Activated CD4-positive, alpha-beta T cell treated with anti-CD3 and anti-CD28 coated beads, Interleukin-2, Interleukin-4, amounts not matched to agents 100 ng/mL and 50 ng/mL, durations not matched to agents 16 hours and 8 hours (primary cell): ENCODE measurements around the gene DNAAF3.

Experiments
- DNase-seq: peaks from one replicate; pipeline ENCODE4 v3.0.0-alpha.2; 2020; ENCODE audit warnings: low spot score

DNAAF3 gene

DNA sequence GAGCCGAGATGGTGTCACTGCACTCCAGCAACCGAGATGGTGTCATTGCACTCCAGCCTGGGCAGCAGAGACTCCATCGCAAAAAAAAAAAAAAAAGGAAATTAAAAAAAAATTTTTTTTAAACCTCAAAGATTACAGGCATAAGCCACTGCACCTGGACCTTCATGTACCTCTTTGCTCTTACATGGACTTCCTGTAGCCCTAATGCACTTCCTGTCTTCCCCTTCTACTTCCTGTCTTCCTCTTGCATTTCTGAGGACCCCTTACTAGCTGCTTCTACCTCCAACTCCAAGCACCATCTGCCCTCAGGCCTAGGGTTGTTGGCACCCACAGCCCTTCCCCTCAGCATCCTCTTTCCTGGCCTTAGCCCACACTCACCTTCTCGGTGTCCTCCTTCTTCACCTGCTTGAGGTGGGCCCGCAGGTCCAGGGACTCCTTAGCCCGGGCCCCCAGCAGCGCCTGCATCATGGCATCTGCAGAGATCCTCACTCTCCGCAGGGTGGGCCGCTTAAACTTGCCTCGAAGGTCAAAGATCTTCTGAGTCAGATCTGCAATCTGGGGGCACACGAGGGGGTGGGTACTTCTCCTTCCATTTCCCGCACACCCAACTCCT, 12.7 kb downstream of the DNAAF3 start:
- no peak for DNase-seq

DNA sequence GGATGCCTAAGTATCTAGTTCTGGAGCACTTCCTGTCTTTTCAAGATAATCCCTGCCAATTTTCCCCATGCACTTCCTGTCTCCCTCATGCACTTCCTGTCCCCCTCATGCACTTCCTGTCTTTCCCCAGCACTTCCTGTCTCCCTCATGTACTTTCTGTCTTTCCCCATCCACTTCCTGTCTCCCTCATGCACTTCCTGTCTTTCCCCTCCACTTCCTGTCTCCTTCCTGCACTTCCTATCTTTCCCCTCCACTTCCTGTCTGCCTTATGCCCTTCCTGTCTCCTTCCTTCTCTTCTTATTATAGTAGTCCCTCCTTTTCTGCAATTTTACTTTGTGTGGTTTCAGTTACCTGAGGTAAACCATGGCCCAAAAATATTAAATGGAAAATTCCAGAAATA, 14.4 kb downstream of the DNAAF3 start:
- no peak for DNase-seq

- DNase-seq, result no peak
Measured at GRCh38 chr19:55149078-55150003, 17.1 kb downstream of the DNAAF3 start, which contains the start of gene TNNT1. TSS of gene TNNT1 (minus strand) at chr19:55149206. CDS start at chr19:55147157, 2,049 bp downstream.

GRCh38 chr19:55147545-55148251, 18.7 kb downstream of the DNAAF3 start:
- no peak for DNase-seq

GRCh38 chr19:55146705-55147273, 19.6 kb downstream of the DNAAF3 start:
- DNase-seq, result no peak

GRCh38 chr19:55146078-55146704, 20.2 kb downstream of the DNAAF3 start:
- DNase-seq, result no peak

DNA sequence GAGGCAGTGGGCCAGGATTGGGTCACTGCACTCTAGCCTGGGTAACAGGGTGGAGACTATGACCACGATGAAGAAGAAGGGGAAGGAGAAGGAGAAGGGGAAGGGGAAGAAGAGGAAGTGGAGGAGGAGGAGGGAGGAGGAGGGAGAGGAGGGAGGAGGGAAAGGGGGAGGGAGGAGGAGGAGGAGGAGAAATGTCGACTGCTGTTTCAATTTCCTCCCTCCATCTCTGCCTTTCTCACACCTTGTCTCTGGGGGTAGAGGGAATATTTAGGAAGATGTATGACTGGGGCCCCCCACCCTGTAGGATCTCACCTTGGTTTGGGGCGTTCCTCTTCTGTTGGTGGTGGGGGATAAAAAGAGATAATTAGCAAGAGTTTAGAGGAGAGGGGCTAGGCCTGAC, 21.2 kb downstream of the DNAAF3 start:
- DNase-seq, result no peak

GRCh38 chr19:55141696-55142095, 24.7 kb downstream of the DNAAF3 start:
- DNase-seq, result no peak

DNA sequence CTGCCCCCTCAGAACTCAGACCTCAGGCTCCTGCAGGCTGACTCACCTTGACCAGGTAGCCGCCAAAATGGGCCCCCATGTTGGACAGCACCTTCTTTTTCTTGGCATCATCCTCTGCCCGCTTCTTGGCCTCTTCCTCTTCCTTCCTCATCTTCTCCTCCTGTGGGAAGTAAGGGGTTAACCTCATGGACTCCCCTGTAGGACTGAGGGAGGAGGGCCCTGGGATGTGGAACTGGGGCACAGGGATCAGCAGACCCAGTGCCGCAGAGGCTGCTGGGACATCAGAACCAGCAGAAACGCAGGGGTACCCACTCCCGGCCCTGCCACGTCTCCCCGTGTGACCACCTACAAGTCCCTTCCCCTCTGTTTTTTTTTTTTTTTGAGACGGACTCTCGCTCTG, 28.5 kb downstream of the DNAAF3 start:
- DNase-seq, result no peak

GRCh38 chr19:55136399-55137102, 29.9 kb downstream of the DNAAF3 start:
- no peak for DNase-seq

DNA sequence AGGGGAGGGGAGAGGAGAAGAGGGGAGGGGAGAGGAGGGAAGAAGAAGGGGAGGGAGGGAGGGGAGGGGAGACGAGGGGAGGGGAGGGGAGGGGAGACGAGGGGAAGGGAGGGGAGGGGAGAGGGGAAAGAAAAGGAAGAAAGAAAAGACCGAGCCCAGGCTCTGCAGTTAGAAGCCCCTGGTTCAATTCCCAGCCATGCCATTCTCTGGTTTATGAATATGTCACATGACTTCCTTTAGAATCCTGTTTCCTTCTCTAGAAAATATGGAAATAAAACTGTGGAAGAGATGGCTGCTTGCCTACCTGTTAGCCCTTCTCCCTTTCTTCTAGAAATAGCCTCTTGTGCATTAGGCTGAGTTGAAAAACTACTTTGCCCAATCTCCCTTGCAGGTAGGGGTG, 31.7 kb downstream of the DNAAF3 start:
- DNase-seq, result no peak

GRCh38 chr19:55133639-55134444, 32.6 kb downstream of the DNAAF3 start:
- no peak for DNase-seq

GRCh38 chr19:55132453-55133129, 33.8 kb downstream of the DNAAF3 start:
- DNase-seq, result no peak

DNA sequence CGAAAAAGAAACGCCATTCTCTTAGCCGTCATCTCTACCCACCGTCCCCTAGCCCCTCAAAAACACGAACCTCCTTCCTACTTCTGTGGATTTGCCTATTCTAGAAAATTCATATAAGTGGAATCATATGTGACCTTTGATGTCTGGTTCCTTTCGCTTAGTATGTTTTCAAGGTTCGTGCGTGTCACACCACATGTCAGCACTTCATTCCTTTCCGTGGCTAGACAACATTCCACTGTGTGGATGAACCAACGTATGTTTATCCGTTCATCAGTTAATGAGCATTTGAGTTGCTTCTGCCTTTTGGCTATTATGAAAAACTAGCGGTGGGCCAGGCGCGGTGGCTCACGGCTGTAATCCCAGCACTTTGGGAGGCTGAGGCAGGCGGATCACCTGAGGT, 35.0 kb downstream of the DNAAF3 start:
- DNase-seq, result no peak

GRCh38 chr19:55119053-55119452, 47.4 kb downstream of the DNAAF3 start:
- DNase-seq, result no peak

GRCh38 chr19:55118401-55118991, 47.9 kb downstream of the DNAAF3 start:
- DNase-seq, result peak; percentile 53

DNA sequence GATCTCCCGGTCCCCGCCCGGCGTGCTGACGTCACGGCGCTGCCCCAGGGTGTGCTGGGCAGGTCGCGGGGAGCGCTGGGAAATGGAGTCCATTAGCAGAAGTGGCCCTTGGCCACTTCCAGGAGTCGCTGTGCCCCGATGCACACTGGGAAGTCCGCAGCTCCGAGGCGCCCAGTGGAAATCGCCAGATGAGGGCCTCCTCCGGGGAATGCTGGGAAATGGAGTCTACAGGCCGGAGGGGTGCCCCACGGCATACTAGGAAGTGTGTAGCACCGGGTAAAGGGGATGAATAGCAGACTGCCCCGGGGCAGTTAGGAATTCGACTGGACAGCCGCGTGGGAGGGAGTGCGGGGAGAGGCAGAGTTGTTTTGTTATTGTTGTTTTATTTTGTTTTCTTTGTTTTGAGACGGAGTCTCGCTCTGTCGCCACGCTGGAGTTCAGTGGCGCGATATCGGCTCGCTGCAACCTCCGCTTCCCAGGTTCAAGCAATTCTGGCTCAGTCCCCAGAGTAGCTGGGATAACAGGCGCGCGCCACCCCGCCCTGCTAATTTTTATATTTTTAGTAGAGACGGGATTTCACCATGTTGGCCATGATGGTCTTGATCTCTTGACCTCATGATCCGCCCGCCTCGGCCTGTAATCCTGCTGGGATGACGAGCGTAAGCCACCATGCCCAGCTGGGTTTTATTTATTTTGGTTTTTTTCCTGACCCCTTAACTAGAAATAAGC, 48.6 kb downstream of the DNAAF3 start:
- DNase-seq, result peak; percentile 99

DNA sequence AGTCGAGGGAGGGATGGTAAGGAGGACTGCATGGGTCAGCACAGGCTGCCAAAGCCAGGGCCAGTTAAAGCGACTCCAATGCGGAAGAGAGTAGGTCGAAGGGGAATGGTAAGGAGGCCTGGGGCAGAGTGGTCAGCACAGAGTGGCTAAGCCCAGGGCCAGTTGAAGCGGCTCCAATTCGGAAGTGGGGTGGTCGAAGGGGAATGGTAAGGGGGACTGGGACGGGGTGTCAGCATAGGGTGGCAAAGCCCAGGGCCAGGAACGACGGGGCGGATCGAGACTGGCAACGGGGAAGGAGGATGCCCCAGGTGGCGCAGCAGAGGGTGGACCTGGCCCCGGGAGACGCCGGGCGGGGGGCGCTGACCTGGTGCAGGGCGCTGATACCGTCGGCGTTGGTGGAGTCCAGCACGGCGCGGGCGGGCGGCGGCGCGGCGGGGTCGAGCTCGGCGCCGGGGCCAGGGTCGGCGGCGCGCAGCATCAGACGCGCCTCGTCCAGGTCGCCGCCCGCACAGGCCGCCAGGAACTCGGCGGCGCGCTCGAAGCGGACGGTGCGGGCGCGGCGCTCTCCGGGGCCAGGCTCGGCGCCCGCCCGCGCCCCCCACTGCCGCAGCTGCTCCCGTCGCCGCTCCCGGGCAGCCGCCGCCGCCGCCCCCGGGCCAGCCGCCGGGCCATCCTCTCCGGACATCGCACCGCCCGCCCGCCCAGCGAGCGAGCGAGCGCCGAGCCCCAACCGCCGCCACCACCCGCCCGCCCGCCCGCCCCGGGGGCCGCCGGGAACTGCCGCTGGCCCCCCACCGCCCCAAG, 49.4 kb downstream of the DNAAF3 start, which contains the start of gene PPP1R12C:
Gene PPP1R12C (minus strand): TSS at position 779 of the 804 bp plus-strand sequence. CDS start 94 bp downstream, at position 685.
- no peak for DNase-seq
